OCI-M1 (cell line): ENCODE data around the gene ARHGAP29.

Experiments used
- DNase-seq: peaks from one replicate; lab custom pipeline; 2025; lab: John Stamatoyannopoulos, UW

ARHGAP29 gene

DNA sequence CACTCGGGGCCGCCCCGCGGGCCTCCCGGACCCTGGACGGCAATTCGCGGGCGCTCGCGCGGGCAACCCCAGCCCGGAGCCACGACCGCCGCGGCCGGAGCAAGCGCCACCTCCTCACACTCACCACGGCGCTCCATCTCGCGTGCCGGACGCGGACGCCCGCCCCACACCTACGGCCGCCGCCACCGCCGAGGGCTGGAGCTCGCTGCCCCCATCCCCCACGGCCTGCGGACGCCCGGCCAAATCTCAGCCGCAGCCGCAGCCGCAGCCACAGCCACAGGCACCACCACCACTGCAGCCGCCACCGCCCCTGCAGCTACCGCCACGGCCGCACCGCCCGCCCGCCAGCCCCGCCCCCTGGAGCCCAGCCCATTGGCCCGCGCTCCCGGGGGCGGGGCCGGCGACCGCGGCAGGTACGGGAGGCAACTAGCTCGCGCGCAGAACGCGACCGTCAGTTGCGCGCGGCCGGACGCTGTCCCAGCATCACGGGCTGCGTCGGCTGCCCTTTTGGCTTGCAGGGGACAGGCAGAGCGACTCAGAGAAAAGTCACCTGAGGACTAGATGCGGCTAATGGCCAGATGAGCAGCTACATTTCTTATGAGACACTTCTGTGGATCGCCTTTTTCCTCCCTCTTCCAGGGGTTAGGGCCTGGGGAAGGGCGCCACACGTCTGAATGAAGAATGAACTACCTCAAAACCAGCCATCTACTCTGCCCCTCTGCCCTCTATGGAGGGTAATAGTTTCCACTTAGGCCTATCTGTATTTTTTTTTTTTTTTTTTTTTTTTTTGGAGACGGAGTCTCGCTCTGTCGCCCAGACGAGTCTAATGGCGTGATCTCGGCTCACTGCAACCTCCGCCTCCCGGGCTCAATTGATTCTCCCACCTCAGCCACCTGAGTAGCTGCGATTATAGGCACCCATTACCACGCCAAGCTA lies at the start of gene ARHGAP29:
TSS of gene ARHGAP29 (minus strand) at position 294 of the 936 bp plus-strand sequence. CDS start 5,973 bp downstream, outside the sequence.
- no peak for DNase-seq

DNA sequence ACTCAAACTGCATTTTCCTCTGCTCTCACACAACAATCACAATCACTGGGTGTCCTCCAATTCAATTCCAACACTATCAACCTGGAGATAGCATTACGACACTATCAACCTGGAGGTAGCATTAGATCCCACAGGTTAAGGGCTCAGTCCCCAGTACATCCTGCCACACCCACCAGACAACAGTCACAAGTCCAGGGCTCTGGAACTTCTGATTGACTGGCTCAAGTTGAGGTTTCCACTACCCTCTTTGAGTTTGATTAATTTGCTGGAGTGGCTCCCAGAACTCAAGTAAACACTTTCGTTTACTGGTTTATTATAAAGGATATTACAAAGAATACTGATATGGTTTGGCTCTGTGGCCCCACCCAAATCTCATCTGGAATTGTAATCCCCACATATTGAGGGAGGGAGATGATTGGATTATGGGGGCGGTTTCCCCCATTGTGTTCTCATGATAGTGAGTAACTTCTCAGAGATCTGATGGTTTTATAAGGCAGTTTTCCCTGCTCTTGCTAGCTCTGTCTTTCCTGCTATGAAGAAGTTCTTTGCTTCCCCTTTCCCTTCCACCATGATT lies 49.6 kb upstream of the ARHGAP29 start:
- DNase-seq: no peak

DNA sequence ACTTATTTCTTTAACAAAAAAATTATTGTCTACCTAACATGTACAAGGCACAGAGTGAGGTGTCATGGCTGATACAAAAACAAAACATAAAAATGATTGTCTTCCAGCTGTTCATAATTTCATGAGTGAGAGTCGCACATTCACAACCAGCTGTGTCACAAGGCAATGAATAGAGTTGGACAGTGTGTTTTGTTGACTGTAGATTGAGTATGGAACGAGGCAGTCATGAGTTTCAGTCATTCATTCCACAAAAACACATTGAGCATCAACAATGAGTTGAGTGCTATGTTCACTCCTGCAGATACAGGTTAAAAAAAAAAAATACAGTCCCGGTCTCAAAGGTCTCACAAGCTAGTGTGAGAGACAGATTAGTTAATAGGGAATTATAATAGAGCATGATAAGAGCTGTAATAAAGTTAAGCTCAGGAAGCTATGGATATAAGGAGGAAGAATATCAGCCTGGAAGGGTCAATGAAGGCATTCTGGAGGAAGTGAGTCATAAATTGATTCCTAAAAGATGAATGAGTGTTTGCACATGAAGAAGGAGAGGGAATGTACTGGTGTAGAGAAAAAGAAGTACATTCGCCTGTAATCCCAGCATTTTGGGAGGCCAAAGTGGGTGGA lies 47.8 kb upstream of the ARHGAP29 start:
- DNase-seq: no peak

- no peak for DNase-seq
Measured at GRCh38 chr1:94284476-94284875, 47.1 kb upstream of the ARHGAP29 start.

DNA sequence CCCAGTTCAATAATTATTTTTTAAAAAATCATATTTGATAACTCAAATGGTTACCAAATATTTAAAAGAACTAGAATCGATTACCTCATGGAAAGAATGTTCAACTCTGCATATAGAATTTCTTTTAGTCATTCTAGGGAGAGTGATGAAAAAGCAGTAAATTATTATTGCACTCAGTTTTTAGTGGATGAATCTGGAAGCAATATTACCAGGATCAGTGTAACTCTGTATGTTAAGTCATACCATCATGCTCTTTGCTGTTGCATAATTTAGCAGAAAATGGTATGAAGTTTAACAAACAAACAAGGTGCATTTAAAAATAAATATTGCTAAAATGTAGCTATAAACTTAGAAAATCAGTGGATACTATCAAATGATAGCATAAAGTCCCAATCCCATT lies 46.1 kb upstream of the ARHGAP29 start:
- DNase-seq: no peak

DNA sequence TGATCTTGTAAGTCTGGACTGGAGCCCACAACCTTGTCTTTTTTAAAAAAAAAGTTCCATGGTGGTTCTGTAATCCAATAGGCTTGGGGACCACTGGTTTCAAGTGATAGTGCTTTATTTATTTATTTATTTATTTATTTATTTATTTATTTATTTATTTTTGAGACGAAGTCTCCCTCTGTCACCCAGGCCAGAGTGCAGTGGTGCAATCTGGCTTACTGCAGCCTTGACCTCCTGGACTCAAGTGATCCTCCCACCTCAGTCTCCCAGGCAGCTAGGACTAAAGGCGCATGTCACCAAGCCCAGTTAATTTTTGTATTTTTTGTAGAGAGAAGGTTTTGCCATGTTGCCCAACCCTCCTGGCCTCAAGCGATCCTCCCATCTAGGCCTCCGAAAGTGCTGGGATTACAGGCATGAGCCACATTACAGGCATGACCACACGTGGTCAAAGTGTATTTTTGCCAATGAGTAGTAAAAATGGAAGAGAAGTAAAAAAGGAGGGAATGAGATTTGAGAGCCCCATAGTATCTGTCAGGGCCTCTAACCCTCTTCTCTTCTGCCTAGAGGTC lies 44.8 kb upstream of the ARHGAP29 start:
- no peak for DNase-seq

GRCh38 chr1:94281361-94282142 lies 44.2 kb upstream of the ARHGAP29 start:
- DNase-seq: no peak

GRCh38 chr1:94280541-94280940 lies 43.2 kb upstream of the ARHGAP29 start:
- DNase-seq: no peak

GRCh38 chr1:94279462-94279861 lies 42.1 kb upstream of the ARHGAP29 start:
- DNase-seq: no peak

DNA sequence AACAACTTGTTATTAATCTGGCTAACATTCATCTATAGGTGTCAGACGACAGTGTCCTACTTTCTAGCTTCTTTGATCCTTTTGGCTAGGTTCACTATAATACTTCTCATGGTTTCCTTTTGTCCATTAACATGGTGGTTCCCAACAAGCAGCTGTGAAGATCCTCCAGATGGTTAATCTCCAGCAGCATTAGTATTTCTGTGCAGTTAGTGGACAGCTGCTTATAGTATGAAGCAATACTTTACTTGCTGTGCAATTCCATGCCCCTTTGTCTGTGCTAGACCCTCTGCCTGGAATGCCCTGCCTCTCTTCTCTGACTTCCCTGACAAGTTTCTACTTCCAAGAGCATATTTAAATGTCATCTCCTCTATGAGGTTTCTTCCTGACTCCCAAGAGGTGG lies 41.7 kb upstream of the ARHGAP29 start:
- DNase-seq: no peak

DNA sequence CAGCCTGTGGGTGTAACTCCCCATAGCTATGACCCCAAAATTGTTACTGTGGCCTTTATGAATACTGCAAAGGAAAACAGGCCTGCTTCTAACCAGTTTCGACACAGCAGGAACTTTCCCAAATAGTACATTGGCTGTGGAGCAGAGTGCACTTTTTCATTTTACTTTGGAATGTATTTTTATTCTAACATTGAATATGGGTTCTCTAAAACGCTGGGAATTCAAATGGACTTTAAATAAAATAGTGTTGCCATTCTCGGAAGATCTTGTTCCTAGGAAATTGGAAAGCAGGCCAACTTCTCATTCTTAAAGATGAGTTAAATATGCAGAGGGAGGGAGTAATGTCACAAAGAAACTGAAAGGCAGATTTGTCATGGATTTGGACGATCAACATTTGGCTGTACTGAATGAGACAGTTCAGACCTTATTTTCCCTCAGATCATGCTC lies 39.6 kb upstream of the ARHGAP29 start:
- DNase-seq: no peak

GRCh38 chr1:94275083-94275482 lies 37.7 kb upstream of the ARHGAP29 start:
- no peak for DNase-seq

- no peak for DNase-seq
Measured at GRCh38 chr1:94274561-94274960, 37.2 kb upstream of the ARHGAP29 start.

- DNase-seq: no peak
Measured at GRCh38 chr1:94273111-94273510, 35.7 kb upstream of the ARHGAP29 start.

GRCh38 chr1:94272388-94272787 lies 35.0 kb upstream of the ARHGAP29 start:
- DNase-seq: no peak

- DNase-seq: no peak
Measured at GRCh38 chr1:94271373-94271772, 34.0 kb upstream of the ARHGAP29 start.

- DNase-seq: no peak
Measured at GRCh38 chr1:94270801-94271203, 33.4 kb upstream of the ARHGAP29 start.

DNA sequence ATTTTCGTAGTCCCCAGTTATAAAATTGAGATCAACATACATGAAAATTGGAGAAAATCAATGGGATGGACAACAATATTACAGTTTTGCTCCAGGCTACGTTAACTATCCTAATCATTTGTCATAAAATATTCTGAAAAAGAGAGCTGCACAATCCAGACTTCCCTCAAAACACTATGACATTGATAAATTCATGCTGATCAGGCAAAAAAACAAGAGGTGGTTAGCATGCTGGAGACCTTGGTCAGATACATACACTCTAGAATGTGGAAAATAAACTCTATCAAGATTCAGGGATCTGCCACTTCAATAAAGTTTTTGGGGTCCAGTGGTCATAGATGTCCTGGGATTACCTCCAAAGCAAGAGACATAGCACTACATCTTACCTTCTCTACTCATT lies 32.5 kb upstream of the ARHGAP29 start:
- no peak for DNase-seq

DNA sequence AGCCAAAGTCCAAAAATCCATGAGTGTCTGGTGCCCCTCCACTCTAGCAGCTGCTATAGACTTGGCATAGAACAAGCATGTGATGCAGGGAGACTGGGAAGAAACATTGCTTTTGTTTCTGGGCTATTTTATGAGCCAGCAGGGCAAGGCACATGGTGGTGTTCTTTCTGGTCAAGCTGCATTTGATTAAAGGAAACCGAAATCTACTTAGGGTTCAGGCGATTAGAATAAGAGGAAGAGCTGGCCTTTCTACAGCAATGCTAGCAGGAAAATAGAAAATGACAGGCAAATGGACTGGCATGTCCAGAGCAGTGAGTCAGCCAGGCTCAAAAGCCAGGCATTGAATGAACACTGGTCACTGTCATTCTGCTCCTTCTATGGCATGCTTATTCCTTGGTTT lies 28.5 kb upstream of the ARHGAP29 start:
- no peak for DNase-seq

- no peak for DNase-seq
Measured at GRCh38 chr1:94265011-94265422, 27.6 kb upstream of the ARHGAP29 start.

GRCh38 chr1:94260635-94261387 lies 23.4 kb upstream of the ARHGAP29 start:
- DNase-seq: no peak
